HS-27A (cell line): ENCODE results near the gene CD22.

Source experiments
- DNase-seq: peaks from one replicate; pipeline ENCODE4 v3.0.0-alpha.2; 2012; ENCODE audit warnings: low read depth, missing footprints

The CD22 gene

GRCh38 chr19:35295792-35296462 is 33.1 kb upstream of the CD22 start:
- no peak for DNase-seq

- DNase-seq = no peak
These were observed 32.1 kb upstream of the CD22 start for GRCh38 chr19:35296644-35297514.

GRCh38 chr19:35297515-35297848 is 31.5 kb upstream of the CD22 start:
- no peak for DNase-seq

- no peak for DNase-seq
These were observed 31.1 kb upstream of the CD22 start for GRCh38 chr19:35297922-35298321.

GRCh38 chr19:35298561-35298972 is 30.4 kb upstream of the CD22 start:
- DNase-seq = no peak

- no peak for DNase-seq
These were observed 29.3 kb upstream of the CD22 start for GRCh38 chr19:35299523-35300338.

GRCh38 chr19:35300339-35300649 is 28.7 kb upstream of the CD22 start:
- DNase-seq = no peak

- no peak for DNase-seq
These were observed 27.0 kb upstream of the CD22 start for GRCh38 chr19:35301961-35302360.

- DNase-seq = no peak
These were observed 26.5 kb upstream of the CD22 start for GRCh38 chr19:35302446-35302845.

- DNase-seq = no peak
These were observed 25.6 kb upstream of the CD22 start for GRCh38 chr19:35303357-35303915.

GRCh38 chr19:35304036-35304435 is 25.0 kb upstream of the CD22 start:
- DNase-seq = no peak

- no peak for DNase-seq
These were observed 23.8 kb upstream of the CD22 start for GRCh38 chr19:35305181-35305580.

- DNase-seq = no peak
These were observed 22.3 kb upstream of the CD22 start for GRCh38 chr19:35306473-35307246.

- no peak for DNase-seq
These were observed 21.1 kb upstream of the CD22 start for GRCh38 chr19:35307931-35308330.

- no peak for DNase-seq
These were observed 20.1 kb upstream of the CD22 start for GRCh38 chr19:35308910-35309309.

GRCh38 chr19:35309481-35310279 is 19.3 kb upstream of the CD22 start:
- DNase-seq = no peak

GRCh38 chr19:35310331-35310730 is 18.7 kb upstream of the CD22 start:
- no peak for DNase-seq

GRCh38 chr19:35310811-35311465 is 18.0 kb upstream of the CD22 start:
- no peak for DNase-seq

- DNase-seq = no peak
These were observed 16.9 kb upstream of the CD22 start for GRCh38 chr19:35311901-35312665.

GRCh38 chr19:35313587-35313986 is 15.4 kb upstream of the CD22 start:
- no peak for DNase-seq
